GM19395 (cell line): ENCODE data around the gene USP32.
"Not testable (repeated sequence)": the region's sequence is repeated elsewhere in the genome, so short reads cannot be mapped to it uniquely, and the experiment has no call there.

Experiments used
- ATAC-seq: cut with Tn5 transposase; IDR thresholded peaks from one replicate; pipeline ENCODE4 v1.9.1; 2021; ENCODE audit warnings: mild to moderate bottlenecking, moderate library complexity; ENCODE audit not compliant: unreplicated experiment

USP32 gene, protein sequence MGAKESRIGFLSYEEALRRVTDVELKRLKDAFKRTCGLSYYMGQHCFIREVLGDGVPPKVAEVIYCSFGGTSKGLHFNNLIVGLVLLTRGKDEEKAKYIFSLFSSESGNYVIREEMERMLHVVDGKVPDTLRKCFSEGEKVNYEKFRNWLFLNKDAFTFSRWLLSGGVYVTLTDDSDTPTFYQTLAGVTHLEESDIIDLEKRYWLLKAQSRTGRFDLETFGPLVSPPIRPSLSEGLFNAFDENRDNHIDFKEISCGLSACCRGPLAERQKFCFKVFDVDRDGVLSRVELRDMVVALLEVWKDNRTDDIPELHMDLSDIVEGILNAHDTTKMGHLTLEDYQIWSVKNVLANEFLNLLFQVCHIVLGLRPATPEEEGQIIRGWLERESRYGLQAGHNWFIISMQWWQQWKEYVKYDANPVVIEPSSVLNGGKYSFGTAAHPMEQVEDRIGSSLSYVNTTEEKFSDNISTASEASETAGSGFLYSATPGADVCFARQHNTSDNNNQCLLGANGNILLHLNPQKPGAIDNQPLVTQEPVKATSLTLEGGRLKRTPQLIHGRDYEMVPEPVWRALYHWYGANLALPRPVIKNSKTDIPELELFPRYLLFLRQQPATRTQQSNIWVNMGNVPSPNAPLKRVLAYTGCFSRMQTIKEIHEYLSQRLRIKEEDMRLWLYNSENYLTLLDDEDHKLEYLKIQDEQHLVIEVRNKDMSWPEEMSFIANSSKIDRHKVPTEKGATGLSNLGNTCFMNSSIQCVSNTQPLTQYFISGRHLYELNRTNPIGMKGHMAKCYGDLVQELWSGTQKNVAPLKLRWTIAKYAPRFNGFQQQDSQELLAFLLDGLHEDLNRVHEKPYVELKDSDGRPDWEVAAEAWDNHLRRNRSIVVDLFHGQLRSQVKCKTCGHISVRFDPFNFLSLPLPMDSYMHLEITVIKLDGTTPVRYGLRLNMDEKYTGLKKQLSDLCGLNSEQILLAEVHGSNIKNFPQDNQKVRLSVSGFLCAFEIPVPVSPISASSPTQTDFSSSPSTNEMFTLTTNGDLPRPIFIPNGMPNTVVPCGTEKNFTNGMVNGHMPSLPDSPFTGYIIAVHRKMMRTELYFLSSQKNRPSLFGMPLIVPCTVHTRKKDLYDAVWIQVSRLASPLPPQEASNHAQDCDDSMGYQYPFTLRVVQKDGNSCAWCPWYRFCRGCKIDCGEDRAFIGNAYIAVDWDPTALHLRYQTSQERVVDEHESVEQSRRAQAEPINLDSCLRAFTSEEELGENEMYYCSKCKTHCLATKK (N-terminal part only)

GRCh38 chr17:60392042-60392844, at the start of gene USP32:
Gene USP32 (minus strand): TSS chr17:60392133. CDS start chr17:60391939, 194 bp downstream.
- peak; percentile 81 for ATAC-seq

GRCh38 chr17:60439501-60439900, 47.6 kb upstream of the USP32 start:
- no peak for ATAC-seq

DNA sequence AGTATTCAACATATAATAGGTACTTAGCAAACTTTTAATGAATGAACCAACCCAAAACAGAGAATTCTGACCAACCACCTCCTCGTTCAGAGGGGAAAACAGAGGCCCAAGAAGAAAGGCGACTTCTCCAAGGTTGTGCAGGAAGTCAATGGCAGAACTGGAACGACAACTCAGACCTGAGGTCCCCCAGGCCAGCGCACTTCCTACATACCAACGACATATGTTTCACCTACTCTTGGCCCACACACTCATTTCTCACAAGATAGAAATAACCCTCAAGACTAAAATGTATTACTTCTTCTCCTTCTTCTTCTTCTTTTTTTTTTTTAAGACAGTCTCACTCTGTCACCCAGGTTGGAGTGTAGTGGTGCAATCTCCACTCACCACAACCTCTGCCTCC, 44.7 kb upstream of the USP32 start:
- no peak for ATAC-seq

DNA sequence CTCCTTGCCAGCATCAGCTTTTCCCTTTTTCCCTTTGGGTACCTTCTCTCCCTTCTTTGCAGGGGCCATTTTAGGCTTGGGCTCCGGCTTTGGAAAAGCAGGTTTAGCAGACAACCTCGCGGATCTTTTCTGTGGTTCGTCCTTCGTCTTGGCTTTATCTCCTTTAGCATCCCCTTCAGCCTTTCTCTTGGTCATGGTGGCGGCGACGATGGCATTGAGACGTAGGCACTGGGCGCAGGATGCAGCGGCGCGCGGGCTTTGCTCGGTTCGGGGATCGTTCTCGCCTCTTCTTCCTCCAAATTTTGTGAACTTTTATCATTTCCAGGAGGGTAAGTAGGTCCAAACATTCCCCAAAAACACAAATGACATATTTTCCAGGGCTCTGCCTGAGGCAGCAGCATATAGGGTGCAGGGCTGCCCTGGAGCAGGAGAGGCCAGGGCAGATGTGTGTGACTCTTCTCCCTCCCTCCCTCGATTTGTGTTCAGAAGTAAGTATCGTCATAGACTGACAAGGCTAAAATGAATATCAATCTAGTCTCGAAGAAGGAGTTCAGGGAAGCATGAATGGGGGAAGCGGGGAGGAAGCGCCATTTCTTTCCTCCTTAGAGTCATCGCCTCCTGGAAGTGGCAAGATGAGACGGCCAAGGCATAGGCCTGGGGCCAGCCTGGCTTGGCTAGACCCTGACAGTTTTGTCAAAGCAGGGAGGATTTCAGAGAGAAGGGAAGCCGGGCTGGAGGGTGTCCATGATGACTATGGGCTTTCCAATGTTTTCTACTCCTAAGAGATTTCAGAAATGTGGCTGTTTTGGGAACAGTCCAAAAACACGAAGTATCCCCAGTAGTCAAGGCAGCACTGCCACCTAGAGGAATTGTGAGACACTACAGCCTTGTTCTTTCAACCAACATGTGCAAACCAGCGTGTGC, 43.6 kb upstream of the USP32 start:
- ATAC-seq = no peak

DNA sequence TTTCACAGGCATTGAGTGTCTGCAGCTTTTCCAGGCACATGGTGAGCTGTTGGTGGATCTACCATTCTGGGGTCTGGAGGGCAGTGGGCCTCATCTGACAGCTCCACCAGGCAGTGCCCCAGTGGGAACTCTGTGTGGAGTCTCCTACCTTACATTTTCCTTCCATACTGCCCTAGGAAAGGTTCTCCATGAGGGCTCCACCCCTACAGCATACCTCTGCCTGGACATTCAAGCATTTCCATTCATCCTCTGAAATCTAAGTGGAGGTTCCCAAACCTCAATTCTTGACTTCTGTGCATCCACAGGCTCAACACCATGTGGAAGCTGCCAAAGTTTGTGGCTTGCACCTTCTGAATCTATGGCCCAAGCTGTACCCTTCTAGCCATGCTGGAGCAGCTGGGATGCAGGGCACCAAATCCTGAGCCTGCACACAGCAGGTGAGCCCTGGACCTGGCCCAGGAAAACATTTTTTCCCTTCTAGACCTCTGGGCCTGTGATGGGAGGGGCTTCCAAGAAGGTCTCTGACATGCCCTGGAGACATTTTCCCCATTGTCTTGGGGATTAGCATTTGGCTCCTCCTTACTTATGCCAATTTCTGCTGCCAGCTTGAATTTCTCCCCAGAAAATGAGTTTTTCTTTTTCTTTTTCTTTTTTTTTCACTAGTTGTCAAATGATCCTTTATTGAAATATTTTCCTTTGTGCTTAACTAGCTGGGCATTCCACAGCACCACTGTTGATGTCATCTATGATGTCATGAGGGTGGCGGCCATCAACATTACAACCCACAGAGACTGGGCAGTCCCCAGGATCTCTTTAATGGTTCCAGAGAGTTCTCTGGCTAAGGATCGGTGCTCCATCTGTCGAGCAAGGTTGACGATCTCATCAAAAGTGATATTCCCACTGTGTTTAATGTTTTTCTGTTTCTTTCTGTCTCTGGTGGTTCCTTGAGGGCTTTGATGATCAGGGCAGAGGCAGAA, 41.4 kb upstream of the USP32 start:
- ATAC-seq = not testable (repeated sequence)

- not testable (repeated sequence) for ATAC-seq
Observed at GRCh38 chr17:60430561-60430960, 38.6 kb upstream of the USP32 start.

- ATAC-seq = not testable (repeated sequence)
Observed at GRCh38 chr17:60428491-60428890, 36.6 kb upstream of the USP32 start.

- ATAC-seq = no peak
Observed at GRCh38 chr17:60426596-60426995, 34.7 kb upstream of the USP32 start.

- no peak for ATAC-seq
Observed at GRCh38 chr17:60425626-60426025, 33.7 kb upstream of the USP32 start.

GRCh38 chr17:60423865-60424264, 31.9 kb upstream of the USP32 start:
- ATAC-seq = no peak

- no peak for ATAC-seq
Observed at GRCh38 chr17:60422162-60422665, 30.3 kb upstream of the USP32 start, which contains the start of gene CHCT1. Gene CHCT1 (plus strand): TSS chr17:60422489. CDS start chr17:60422593, 104 bp downstream.

DNA sequence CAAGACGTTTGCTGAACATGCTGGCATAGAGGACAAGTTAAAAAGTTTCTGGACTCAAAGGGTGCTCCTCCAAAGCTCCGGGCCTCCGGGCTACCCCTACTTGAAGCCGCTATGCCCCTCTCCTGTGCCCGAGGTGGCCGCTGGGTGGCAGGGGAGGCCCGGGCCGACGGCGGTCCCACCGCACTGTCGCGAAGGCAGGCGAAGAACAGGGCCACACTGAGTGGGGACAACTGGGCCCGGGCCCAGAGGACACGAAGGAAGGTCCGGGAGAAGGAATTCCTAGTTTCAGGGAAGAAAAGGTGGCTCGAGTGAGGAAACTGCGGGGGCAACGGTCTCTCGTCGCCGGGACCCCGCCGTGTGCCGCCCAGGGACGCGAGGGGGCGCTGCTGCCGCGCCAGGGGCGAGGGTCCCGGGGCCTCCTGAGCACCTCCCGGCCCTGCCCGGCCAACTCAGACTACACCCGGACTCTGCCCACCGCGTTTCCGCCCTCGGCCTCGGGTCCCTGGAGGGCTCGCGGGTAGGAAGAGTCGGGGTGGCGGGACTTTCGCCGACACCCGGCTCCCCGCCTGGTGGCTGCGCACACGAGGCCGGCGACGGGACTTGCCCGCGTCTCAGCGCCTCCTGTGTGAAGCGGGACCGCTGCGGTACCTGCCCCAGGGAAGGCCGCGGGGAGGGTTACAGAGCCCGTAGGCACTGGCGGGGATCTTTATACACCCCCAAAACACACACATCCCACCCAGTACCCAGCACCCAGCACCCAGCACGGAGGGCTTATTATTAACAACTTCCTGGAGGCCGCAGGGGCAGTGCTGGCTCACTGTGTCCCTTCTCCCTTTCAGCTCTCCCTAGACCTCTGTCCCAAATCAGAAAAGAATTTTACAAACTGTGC, 29.6 kb upstream of the USP32 start:
- ATAC-seq = peak; percentile 93

- ATAC-seq = not testable (repeated sequence)
Observed at GRCh38 chr17:60419875-60420274, 27.9 kb upstream of the USP32 start.

- ATAC-seq = not testable (repeated sequence)
Observed at GRCh38 chr17:60419003-60419402, 27.1 kb upstream of the USP32 start.

DNA sequence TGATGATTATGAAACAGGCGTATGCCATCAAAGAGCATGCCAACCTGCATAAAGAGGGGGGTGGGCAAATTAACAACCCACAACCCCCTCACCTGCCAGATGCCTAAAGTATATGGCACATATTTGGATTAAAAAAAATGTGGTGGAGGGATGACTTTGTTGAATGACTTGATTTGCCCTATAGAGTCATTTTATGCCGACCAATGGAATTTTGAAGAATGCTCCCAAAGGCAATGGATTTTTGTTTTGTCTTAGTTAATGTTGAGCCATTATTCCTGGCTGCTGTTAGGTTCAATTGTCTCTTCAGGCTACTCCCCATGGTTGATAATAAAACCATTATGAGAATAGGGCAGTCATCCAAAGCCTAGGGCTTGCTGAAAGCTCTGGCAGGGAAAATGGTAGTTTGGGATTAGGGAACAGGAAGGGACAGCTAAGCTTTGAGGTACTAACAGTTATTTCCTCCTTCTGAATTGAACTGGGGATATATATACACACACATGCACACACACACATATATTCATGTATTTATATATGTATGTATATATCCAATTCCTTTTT, 24.5 kb upstream of the USP32 start:
- ATAC-seq = no peak

DNA sequence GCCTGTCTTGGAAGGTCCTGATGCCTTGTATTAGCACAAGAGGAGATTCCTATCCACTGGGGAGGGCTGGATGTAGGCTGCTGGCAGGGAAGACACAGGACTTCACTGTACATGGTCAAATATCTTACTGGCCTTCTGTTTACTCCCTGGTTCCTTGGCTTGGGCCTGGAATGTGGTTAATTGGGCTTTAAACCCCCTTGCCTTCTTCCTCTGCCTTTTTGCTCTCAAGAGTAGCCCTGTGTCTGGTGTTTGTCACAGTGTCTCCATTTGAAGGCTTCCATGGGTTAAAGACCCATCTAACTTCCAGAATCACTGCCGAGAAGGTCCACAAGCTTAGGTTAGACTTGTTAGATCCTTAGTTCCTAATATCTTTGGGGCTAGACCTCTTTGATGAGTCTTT, 23.2 kb upstream of the USP32 start:
- no peak for ATAC-seq
